ENCODE measurements around the gene ADGRV1. TPM values are rescaled to one million over a fixed set of nuclear protein-coding genes. Genes with fewer than 3 reads are reported as not detected.

Gene ADGRV1
- total RNA-seq, 3 donors from 2014 or later = 0.32 to 0.54 (median 0.53) TPM

GRCh38 chr5:91074615-91075014 lies 516.0 kb downstream of the ADGRV1 start:
- Mint-ChIP-seq H3K4me3 (no peak overlapping the region), H3K9me3 (no peaks in the 10 kb centered on the region), H3K27me3 (ENCODE audit: low read depth) (peaks cover 4% of the 10 kb centered on the region), H3K36me3 (ENCODE audit: insufficient read depth) (no peaks in the 10 kb centered on the region), H3K4me1 (ENCODE audit: low read depth) (peaks cover 6% of the 10 kb centered on the region)
- ATAC-seq = no peak
- no peak for DNase-seq

DNA sequence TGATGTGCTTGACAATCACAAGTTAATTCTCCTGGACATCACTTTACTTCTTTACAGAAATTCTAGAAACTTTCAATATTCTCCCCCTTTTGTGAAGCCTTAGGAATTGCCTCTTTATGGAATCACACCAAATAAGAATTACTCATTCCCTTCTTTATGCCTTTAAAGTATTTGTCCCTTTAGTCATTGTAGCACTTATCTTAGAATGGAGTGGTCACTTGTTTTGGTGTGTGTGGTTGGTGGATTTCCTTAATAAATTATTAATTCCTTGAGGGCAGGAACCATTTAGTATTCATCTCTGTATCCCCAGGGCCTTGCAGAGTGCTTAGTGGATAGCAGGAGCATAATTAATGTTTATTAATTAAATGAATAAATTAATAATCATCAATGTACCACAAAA lies 517.5 kb downstream of the ADGRV1 start:
- Mint-ChIP-seq H3K9me3 (no peaks in the 10 kb centered on the region), H3K27me3 (ENCODE audit: low read depth) (peaks cover 4% of the 10 kb centered on the region), H3K36me3 (ENCODE audit: insufficient read depth) (no peaks in the 10 kb centered on the region), H3K4me3 (no peak overlapping the region), H3K4me1 (ENCODE audit: low read depth) (peaks cover 6% of the 10 kb centered on the region)
- ATAC-seq (no peak), DNase-seq (no peak)

DNA sequence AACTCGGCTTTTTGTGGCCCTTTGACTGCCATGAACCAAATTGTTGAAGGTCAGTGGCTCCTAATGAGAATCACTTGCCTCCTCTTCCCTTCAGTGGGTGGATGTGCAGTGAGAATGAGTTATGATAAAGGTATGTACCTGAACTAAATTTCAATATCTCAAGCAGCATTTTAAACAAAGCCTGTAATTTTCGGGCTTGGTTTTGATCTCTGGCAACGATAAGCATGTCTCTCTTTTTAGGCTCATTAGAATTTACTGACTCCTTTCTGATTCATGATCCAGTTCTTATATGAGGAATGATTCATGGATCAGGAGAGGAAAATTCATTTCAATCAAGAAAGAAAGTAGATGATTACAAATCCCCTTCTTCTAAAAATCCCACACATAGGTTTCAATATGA lies 519.0 kb downstream of the ADGRV1 start:
- DNase-seq = no peak
- no peaks in the 10 kb centered on the region for H3K36me3 Mint-ChIP-seq (ENCODE audit: insufficient read depth)
- peaks cover 4% of the 10 kb centered on the region for H3K27me3 Mint-ChIP-seq (ENCODE audit: low read depth)
- no peaks in the 10 kb centered on the region for H3K9me3 Mint-ChIP-seq
- ATAC-seq = peak in 1 of 2 donors; percentile 23
- H3K4me1 Mint-ChIP-seq (ENCODE audit: low read depth) = peaks cover 6% of the 10 kb centered on the region
- no peak overlapping the region for H3K4me3 Mint-ChIP-seq

DNA sequence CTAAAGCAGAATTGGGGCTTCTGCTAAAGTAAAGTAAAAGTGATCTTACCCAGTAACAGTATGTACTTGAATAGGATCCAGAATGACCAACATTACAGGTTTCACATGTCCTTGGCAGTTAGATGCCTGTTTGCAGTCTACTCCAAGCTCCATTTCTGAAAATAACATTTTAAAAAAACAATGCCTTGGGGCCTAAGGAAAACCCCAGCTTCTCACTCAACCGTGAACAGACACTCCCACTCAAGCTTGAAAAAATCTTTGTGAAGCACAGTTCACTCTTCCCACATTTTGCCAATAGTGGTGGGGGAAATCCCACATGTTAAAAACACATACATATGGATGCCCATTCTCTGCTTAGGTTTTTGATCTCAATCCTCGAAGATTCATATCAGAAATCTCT lies 520.4 kb downstream of the ADGRV1 start:
- H3K36me3 Mint-ChIP-seq (ENCODE audit: insufficient read depth) = no peaks in the 10 kb centered on the region
- DNase-seq (no peak), ATAC-seq (no peak)
- no peak overlapping the region for H3K4me3 Mint-ChIP-seq
- peaks cover 4% of the 10 kb centered on the region for H3K27me3 Mint-ChIP-seq (ENCODE audit: low read depth)
- peaks cover 6% of the 10 kb centered on the region for H3K4me1 Mint-ChIP-seq (ENCODE audit: low read depth)
- no peaks in the 10 kb centered on the region for H3K9me3 Mint-ChIP-seq

- H3K27me3 Mint-ChIP-seq (ENCODE audit: low read depth) = no peaks in the 10 kb centered on the region
- ATAC-seq (no peak), DNase-seq (no peak)
- H3K4me3 Mint-ChIP-seq = no peak overlapping the region
- no peaks in the 10 kb centered on the region for H3K36me3 Mint-ChIP-seq (ENCODE audit: insufficient read depth)
- H3K9me3 Mint-ChIP-seq = no peaks in the 10 kb centered on the region
- H3K4me1 Mint-ChIP-seq (ENCODE audit: low read depth) = no peaks in the 10 kb centered on the region
Measured at GRCh38 chr5:91089758-91090157, 531.2 kb downstream of the ADGRV1 start.

DNA sequence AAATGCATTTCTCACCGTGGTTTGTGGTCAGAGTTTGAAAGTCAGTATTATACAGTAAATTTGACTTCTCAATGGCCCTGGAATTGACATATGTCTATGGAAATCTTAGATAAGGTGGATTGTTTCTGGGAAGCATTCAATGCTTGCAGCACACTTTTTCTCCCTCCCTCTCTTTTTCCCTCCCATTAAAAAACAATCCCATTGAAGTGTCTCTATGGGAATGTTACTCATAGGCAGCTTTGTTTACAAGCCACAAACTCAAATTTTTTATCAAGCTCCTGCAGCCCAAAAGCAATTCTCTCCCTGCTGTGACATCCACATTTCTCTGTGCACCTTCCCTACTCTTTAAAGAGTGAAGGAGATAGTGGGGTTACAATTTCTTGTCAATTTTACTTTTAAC lies 532.4 kb downstream of the ADGRV1 start:
- no peaks in the 10 kb centered on the region for H3K36me3 Mint-ChIP-seq (ENCODE audit: insufficient read depth)
- H3K27me3 Mint-ChIP-seq (ENCODE audit: low read depth) = no peaks in the 10 kb centered on the region
- no peaks in the 10 kb centered on the region for H3K4me1 Mint-ChIP-seq (ENCODE audit: low read depth)
- H3K4me3 Mint-ChIP-seq = no peak overlapping the region
- DNase-seq (no peak), ATAC-seq (no peak)
- H3K9me3 Mint-ChIP-seq = no peaks in the 10 kb centered on the region

GRCh38 chr5:91091471-91092234 lies 533.1 kb downstream of the ADGRV1 start:
- Mint-ChIP-seq H3K4me1 (ENCODE audit: low read depth) (no peaks in the 10 kb centered on the region), H3K27me3 (ENCODE audit: low read depth) (no peaks in the 10 kb centered on the region), H3K36me3 (ENCODE audit: insufficient read depth) (no peaks in the 10 kb centered on the region), H3K9me3 (no peaks in the 10 kb centered on the region), H3K4me3 (no peak overlapping the region)
- no peak for ATAC-seq
- DNase-seq = no peak

DNA sequence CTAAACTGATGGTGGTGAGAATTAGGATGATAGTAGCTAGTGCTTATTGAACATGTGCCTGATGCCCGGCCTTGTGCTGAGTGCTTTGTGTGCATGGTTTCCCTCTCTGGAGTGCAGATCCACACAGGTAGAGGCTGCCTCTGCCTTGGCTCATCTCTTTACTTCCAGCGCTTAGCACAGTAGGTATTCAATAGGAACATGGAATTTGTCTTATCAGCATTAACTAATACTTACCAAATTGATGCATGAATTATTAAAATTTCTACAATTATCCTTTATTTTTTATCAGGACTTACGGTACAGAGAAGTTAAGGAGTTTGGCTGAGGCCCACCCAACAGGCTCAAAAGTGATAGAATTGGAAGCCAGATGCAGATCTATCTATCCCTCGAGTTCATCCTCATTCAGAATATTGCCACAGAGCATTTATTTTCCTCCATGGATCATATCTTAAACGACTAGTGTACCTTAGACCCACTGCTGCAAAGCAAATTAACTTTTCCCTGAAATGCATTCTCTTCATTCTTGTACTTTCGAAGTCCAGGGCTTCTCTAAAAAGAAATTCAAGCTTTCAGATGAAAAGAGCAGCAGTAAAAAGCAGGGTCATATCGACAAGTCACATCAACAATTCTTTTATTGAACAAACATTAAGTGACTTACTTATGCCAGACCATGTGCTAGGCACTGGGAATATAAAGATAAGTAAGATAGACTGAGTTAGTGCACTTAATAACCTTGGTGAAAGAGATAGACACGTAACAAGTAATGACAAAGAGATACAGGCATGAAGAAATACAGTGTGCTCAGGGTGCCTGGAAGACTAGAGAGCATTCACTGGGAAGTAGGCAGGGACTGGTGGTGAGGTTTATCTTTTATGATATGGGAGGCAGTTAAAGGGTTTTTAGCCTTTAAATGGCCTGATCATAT lies 534.5 kb downstream of the ADGRV1 start:
- no peak for ATAC-seq
- no peak for DNase-seq
- H3K4me1 Mint-ChIP-seq (ENCODE audit: low read depth) = no peaks in the 10 kb centered on the region
- H3K4me3 Mint-ChIP-seq = no peak overlapping the region
- peaks cover 2% of the 10 kb centered on the region for H3K27me3 Mint-ChIP-seq (ENCODE audit: low read depth)
- H3K9me3 Mint-ChIP-seq = no peaks in the 10 kb centered on the region
- H3K36me3 Mint-ChIP-seq (ENCODE audit: insufficient read depth) = no peaks in the 10 kb centered on the region

DNA sequence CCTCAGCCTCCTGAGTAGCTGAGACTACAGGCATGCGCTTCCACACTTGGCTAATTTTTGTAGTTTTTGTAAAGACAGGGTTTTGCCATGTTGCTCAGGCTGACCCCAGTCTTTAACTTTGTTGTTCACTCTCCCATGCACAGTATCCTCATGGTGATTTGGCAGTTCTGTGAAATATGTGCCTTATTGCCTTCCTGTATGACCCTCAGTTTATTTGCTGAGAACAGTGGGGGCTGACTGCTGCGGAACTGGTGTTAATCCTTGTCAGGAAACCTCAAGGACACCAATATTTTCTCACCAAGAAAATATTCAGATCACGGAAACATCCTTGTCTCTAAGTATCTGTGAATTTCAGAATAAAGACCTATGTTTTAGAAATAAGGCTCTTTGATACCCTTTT lies 536.7 kb downstream of the ADGRV1 start:
- peaks cover 4% of the 10 kb centered on the region for H3K27me3 Mint-ChIP-seq (ENCODE audit: low read depth)
- no peaks in the 10 kb centered on the region for H3K9me3 Mint-ChIP-seq
- DNase-seq (no peak), ATAC-seq (no peak)
- H3K4me1 Mint-ChIP-seq (ENCODE audit: low read depth) = no peaks in the 10 kb centered on the region
- H3K36me3 Mint-ChIP-seq (ENCODE audit: insufficient read depth) = no peaks in the 10 kb centered on the region
- no peak overlapping the region for H3K4me3 Mint-ChIP-seq

DNA sequence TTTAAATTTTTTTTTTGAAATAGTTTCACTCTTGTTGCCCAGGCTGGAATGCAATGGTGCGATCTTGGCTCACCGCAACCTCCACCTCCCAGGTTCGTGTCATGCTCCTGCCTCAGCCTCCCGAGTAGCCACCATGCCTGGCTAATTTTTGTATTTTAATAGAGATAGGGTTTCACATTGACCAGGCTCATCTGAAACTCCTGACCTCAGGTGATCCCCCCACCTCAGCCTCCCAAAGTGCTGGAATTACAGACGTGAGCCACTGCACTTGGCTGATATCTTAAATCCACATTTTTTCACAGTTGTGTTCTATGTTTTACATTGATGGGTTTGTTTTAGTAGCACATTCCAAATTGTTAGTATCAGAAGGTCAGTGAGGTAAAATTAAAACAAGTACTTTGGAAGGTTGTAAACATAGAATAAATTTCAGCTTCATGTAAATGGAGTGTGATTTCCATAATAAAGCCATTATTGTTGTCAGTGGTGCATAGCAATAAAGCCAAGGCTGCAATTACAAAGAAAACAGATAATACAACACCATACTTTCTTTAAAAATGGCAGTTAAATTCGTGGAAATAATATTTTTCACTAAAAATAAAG lies 537.3 kb downstream of the ADGRV1 start:
- no peaks in the 10 kb centered on the region for H3K9me3 Mint-ChIP-seq
- no peak for ATAC-seq
- no peak for DNase-seq
- no peak overlapping the region for H3K4me3 Mint-ChIP-seq
- H3K36me3 Mint-ChIP-seq (ENCODE audit: insufficient read depth) = no peaks in the 10 kb centered on the region
- peaks cover 5% of the 10 kb centered on the region for H3K27me3 Mint-ChIP-seq (ENCODE audit: low read depth)
- no peaks in the 10 kb centered on the region for H3K4me1 Mint-ChIP-seq (ENCODE audit: low read depth)

DNA sequence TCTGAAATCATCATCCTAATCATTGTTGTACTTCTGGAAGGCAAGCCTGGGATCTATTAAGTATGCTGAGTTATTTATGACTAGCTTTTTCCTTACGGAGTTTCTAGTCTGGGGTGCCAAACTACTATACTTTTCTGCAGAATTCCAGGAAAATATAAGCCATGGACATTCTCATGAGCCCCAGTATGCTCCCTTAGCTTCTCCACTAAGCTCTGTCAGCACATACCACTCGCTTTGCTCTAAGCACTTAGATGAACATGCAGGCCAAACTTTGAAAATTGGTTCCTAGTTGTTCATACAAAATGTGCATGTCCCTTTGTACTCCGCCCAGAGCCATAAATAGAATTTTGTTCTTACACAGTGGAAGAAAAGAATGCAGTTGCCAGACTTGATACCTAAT lies 539.9 kb downstream of the ADGRV1 start:
- Mint-ChIP-seq H3K27me3 (ENCODE audit: low read depth) (peaks cover 5% of the 10 kb centered on the region), H3K4me3 (no peak overlapping the region), H3K9me3 (no peaks in the 10 kb centered on the region), H3K4me1 (ENCODE audit: low read depth) (no peaks in the 10 kb centered on the region), H3K36me3 (ENCODE audit: insufficient read depth) (no peaks in the 10 kb centered on the region)
- ATAC-seq (no peak), DNase-seq (no peak)

DNA sequence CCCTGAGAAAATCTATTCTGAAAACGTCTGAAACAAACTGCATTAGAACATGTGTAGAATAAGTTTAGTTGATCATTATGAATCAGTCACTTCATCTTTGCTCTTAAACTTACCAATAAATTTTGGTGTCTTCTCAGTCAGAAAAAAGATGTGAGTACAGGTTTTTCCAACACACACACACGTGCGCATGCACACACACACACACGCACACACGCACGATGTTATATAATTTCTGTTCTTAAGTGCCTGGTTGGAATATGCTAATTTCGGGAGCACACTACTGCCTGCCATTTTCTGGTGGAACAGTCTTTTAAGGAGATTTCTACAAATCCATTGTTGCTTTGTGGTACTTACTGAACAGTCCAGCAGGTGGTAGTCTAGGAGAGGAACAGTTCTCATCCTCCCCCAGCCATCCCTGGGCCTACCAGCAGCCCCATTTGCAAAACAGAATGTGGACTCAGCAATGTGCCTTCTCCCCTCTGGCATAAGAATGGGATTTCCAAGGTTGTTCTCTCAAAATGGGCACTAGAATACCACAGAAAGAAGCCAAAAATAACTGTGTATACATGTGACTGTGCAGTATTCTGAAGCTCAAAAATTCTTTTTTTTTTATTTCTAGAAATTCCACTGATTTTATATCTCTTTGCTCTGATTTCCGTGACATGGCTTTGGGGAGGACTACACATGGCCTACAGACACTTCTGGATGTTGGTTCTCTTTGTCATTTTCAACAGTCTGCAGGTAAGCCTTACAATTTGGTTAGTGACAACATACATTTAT lies 543.2 kb downstream of the ADGRV1 start:
- no peaks in the 10 kb centered on the region for H3K9me3 Mint-ChIP-seq
- ATAC-seq = peak; percentile 80 to 88

DNA sequence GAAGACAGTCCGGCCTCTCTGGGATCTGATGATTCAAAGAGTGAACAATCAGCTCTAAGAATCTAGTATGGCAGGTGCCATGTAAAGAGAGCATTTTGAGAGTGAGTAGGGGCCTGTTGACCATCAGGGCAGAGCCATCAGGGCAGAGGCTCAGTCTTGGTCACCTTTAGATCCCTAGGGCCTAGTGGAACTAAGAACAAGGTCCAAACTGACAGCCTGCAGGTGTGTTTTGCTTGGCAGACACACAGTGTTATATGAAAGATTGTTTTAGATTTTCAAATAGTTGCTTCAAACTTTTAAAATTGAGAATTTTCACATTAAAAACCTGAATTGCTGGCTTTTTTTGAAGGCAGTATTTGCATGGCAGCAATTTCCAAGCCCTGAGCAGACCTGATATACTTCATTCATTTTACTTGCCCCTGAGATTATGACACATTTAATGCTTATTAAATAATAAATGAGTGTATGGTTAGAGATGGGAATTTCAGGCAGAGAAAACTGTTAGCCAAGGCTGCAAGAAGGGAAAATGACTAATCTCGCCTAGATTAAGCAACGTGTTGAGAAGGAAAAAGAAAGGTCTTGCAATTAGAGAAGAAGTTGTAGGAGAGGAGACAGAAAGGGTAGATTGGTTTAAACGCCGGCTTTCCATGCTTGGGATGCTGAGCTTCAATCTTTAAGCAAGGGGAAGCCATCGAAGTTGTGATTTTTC lies 544.9 kb downstream of the ADGRV1 start:
- DNase-seq = no peak
- Mint-ChIP-seq H3K27me3 (ENCODE audit: low read depth) (peaks cover 9% of the 10 kb centered on the region), H3K4me3 (no peak overlapping the region), H3K4me1 (ENCODE audit: low read depth) (no peaks in the 10 kb centered on the region), H3K9me3 (no peaks in the 10 kb centered on the region), H3K36me3 (ENCODE audit: insufficient read depth) (no peaks in the 10 kb centered on the region)
- ATAC-seq = no peak

More for the DNA sequence above, 543.2 kb downstream of the ADGRV1 start:
- DNase-seq = peak; percentile 13
- no peak overlapping the region for H3K4me3 Mint-ChIP-seq
- H3K27me3 Mint-ChIP-seq (ENCODE audit: low read depth) = peaks cover 5% of the 10 kb centered on the region
- H3K4me1 Mint-ChIP-seq (ENCODE audit: low read depth) = no peaks in the 10 kb centered on the region
- H3K36me3 Mint-ChIP-seq (ENCODE audit: insufficient read depth) = no peaks in the 10 kb centered on the region
